T-helper 2 cell treated with Interferon-gamma antibody and Interleukin-4, amounts not matched to agents 100 ng/mL and 5 ng/mL, for 36 hours (primary cell): ENCODE measurements around the gene CD74. TPM values are rescaled to one million over a fixed set of nuclear protein-coding genes. Genes with fewer than 3 reads are reported as not detected.

Experiments used
- intact Hi-C: fragments of 100-400 bp; cut with micrococcal nuclease; formaldehyde crosslinking; loops from one replicate; pipeline ENCODE4 v1.15.1; 2023
- total RNA-seq: library from RNA; stranded (reverse); gene quantifications from 2 replicates; pipeline ENCODE4 v1.2.3, GENCODE V29; 2022

CD74 gene
- total RNA-seq, 1 donor from 2014 or later, result 624 TPM

DNA sequence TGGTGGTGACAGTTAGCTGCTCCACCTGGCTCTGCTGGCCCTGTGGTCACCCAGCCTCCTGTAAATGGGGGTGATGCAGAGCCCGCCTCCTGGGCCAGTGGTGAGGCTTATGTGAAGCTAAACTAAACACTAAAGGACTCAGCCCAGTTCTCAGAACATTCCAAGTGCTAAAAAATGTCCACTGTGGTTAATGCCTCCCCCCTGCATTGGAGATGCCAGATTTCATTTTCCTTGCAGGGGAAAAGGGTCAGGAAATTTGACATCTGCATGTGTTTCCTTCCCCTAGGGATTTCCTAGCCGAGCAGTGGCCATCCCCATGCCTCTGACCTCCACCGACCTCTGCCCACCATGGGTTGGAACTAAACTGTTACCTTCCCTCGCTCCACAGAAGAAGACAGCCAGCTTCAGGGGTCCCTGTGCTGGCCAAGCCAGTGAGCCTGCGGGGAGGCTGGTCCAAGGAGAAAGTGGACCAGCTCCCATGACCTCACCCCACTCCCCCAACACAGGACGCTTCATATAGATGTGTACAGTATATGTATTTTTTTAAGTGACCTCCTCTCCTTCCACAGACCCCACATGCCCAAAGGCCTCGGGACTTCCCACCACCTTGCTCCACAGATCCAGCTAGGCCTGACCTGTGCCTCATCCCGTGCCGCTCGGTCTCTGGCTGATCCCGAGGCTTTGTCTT is 13.0 kb downstream of the CD74 start:
- intact Hi-C loops, result no loop called here

- intact Hi-C loops, result loop anchor here (1.0 kb wide), 1 partner anchor 37 kb away; no protein-coding TSS in a partner anchor
Observed at GRCh38 chr5:150398722-150399523, 13.8 kb downstream of the CD74 start.

DNA sequence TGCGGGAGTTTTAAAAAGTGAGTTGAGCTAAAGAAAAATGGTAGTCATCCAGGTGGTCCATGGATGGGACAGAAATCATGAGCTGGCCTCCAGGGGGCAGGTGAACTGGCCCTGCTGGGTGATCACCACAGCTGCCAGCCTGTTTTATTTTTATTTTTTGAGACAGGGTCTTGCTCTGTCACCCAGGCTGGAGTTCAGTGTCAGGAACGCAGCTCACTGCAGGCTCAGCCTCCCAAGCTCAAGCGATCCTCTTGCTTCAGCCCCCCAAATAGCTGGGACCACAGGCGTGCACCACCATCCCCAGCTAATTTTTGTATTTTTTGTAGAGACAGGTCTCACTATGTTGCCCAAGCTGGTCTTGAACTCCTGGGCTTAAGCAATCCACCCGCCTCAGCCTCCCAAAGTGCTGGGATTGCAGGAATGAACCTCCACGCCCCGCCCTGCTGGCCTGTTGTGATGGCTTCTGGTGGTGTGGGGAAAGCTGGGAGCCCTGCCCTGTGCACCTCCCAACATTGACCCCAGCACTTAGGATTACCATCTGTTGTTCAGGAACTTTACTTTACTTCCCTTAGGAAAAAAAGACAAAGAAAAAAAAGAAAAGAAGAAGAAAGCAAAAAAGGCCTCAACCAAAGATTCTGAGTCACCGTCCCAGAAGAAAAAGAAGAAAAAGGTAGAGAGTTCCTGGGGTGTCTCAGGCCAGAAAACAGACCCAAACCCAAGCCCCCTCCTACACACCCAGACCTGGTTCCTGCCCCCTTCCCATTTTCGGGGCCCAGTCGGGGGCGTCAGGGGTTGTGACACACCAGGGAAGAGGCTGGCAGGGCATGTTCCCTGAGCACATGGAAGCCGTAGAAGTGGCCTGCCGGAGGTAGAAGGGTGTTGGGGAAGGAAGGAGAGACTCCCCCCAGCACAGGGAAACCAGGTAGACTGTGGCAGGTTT is 14.7 kb downstream of the CD74 start:
- intact Hi-C loops, result loop anchor here (1.0 kb wide), 1 partner anchor 38 kb away; no protein-coding TSS in a partner anchor

DNA sequence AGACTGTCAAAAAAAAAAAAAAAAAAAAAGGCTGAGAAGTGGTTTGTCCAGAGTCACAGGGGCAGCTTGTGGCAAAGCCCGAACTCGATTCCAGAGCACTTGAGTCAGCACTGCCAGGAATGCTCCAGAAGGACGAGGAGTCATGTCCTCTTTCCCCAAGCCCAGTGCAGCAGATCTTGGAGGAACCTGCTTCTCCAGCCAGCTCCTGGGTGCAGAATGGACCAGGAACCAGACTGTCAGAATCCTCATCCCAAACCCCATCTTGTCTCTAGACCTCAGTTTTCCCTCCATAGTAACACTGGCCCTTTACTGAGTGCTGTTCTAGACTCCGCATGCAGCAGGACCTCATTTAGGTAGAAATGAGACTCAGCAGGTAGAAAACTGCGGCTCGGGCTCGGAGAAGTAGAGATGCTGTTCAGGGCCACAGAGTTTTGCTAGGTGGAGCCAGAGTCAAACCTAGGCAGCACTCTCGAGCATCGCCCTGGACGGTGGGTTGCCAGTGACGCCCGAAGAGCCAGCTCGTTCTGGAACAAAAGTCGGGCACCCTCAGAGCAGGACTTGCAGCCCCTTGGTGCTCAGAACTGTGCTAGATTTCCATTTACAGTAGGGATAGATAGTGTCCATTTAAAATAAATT is 15.4 kb downstream of the CD74 start:
- intact Hi-C loops, result no loop called here

GRCh38 chr5:150396267-150396666 is 16.4 kb downstream of the CD74 start:
- intact Hi-C loops, result no loop called here

DNA sequence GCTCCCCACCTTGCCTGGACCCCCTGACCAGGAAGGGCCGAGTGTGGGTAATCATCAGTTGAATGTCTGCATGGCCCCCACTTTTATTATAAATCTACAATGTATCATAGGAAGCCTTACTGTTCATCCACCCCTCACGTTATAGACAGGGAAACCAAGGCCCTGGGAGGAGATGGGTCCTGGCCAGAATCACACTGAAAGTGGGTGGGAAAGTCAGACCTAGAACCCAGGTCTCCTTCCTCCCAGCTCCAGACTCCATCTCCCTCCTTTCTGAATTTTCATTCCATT is 17.1 kb downstream of the CD74 start:
- intact Hi-C loops, result no loop called here

DNA sequence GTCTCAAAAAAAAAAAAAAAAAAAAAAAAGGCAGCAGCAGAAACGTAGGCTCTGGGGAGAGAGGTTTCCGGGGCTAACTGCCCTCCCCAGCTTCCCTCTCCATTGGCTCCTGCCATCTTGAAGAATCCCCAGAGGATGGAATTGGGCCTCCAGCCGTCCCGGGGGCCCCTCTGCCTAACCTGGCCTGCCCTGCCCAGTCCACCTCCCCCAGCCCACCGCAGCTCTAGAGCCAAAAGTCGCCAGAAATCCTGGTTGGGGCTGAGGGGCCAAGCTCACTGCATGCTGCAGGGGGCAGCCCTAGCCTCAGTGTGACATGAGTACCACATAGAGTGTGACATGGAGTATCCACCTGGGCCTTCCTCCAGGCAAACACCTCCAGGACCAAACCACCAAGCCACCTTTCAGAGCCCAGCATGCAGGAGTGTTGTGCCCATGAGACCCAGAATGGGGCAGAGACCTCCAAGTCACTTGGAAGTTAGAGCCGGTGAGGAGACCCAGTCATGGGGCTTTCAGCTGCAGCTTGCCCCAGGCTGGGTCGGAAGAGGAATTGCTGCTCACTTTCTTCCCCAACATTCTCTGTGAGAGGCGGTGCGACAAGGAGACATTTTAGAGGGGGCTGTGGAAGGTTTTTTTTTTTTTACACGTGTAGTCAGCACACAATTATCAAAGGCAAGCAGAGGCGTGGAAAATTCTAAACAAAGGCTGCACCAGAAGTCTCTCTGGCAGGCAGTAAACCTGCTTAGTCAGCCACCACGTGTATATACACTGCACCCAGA is 17.6 kb downstream of the CD74 start:
- intact Hi-C loops, result no loop called here

GRCh38 chr5:150394131-150394530 is 18.6 kb downstream of the CD74 start:
- intact Hi-C loops, result no loop called here

DNA sequence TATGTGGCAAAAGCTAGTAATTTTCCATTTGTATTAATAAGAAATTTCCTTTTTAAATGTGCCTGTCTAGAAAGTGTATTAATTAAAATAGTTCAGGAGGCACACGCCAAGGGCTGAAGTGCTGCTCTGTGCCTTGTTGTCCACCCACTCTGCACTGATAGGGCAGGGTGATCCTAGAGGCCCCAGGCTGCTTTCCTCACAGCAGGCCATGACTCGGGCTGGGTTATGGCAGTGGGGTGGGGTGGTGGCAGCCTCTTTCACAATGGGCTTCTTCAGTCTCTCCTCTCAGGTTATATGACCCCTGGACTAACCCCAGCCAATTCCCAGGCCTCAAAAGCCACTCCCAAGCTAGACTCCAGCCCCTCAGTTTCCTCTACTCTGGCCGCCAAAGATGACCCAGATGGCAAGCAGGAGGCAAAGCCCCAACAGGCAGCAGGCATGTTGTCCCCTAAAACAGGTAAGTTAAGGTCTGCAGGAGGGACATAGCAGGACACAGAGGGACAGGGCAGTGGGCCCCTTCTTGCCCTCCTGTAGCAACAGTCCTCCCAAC is 19.5 kb downstream of the CD74 start:
- intact Hi-C loops, result no loop called here

DNA sequence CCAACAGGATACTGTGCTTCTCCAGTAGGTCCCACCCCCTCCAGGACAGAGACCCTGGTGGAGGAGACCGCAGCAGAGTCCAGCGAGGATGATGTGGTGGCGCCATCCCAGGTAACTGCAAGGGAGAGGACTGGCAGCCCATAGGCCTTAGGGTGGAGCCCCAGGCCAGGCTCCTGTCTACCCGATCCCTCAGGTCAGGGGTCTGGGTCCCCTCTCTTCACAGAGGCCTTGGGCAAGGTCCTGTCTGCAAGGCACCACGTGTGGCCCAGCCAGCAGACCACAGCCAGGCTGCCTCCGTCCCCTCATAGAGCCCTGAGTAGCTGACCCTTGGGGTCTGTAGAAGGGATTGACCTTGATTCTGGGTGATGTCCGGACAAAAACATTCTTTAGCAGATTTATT is 20.0 kb downstream of the CD74 start:
- intact Hi-C loops, result no loop called here

DNA sequence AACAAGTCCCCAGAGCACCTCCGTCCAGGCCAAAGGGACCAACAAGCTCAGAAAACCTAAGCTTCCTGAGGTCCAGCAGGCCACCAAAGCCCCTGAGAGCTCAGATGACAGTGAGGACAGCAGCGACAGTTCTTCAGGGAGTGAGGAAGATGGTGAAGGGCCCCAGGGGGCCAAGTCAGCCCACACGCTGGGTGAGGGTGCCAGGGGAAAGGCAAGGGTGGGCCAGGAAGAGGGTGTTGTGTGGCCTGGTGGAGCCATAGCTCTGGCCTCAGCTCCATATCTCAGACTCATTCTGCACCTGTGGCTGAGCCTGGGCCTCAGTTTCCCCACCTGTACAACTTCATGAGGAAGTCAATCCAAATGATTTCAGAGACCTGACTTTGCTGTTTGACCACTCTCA is 20.7 kb downstream of the CD74 start:
- intact Hi-C loops, result no loop called here

GRCh38 chr5:150391064-150391834 is 21.5 kb downstream of the CD74 start:
- intact Hi-C loops, result no loop called here

DNA sequence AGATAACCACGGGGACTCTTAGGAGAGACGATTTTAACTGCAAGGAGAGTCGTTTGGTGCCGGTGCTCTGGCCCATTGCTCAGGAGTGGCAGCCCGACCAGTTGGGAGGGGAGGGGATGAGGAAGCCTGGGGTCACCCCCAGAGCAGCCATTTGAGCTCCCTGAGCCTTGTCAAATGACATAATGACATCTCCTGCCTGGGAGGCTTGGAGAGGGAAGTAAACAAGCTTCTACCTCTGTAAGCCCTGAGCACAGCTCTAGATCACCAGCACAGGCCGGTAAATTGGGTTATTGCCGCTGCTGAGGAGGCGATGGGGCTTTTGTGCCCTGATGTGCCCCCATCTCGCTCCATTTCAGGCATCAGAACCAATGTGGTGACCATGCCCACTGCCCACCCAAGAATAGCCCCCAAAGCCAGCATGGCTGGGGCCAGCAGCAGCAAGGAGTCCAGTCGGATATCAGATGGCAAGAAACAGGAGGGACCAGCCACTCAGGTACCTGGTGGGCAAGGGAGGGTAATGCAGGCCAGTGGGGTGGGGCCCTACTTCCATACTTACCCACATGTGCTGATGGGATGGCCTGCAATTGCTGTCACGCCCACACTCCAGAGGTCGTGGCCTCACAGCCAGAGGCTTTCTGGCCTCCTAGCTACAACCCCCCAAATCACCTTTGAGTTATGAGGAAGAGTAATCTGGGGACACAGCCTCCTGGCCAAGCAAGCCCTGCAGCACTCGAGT is 23.0 kb downstream of the CD74 start:
- intact Hi-C loops, result no loop called here

- intact Hi-C loops, result no loop called here
Observed at GRCh38 chr5:150386024-150386855, 26.5 kb downstream of the CD74 start.

DNA sequence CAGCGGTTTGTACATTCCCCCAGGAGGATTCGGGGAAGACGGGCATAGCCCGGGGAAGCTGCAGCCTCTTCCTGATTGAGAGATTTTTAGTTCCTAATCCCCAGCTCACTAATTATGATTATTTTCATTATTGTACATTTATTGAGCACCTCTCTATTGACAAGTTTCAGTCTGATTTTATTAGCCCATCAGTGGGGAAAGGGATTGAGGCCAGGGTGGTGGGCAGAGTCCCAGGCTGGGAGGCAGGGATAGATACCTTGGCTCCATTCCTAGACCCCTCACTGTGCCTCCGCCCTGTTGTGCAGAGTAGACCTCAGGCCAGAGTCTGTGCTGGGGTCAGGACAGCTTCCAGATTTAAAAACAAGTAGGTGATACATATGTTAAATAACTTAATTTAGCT is 28.0 kb downstream of the CD74 start:
- intact Hi-C loops, result no loop called here

- intact Hi-C loops, result no loop called here
Observed at GRCh38 chr5:150377964-150378694, 34.6 kb downstream of the CD74 start.
